Tibial artery (tissue), 4 donors: ENCODE results near the gene HAAO.

Experiments used
- DNase-seq, 2 donors: peaks; one replicate each; pipeline ENCODE4 v3.0.0-alpha.2; 2019
- H3K27ac ChIP-seq, 2 donors: fragments of 200-600 bp; sonication (generic) in 1 of 2; 1 replicate in 1 of 2; 2 replicates in 1 of 2; pipeline ENCODE4 v1.5.1; 2018 to 2019; ENCODE audit warnings: mild to moderate bottlenecking in 1 of 2
- H3K27me3 ChIP-seq, 2 donors: fragments of 200-600 bp; sonication (generic) in 1 of 2; one replicate each; pipeline versions ENCODE4 v1.5.1 to v1.6.0; 2016 to 2019
- H3K36me3 ChIP-seq, 3 donors: fragments of 200-600 bp; sonication (generic) in 2 of 3; one replicate each; pipeline ENCODE4 v1.5.1; 2016 to 2019; ENCODE audit warnings: mild to moderate bottlenecking in 2 of 3
- H3K4me1 ChIP-seq, 4 donors: fragments of 200-600 bp; sonication (generic) in 2 of 4; 1 replicate in 3 of 4; 2 replicates in 1 of 4; pipeline ENCODE4 v1.5.1; 2016 to 2019
- H3K4me3 ChIP-seq, 2 donors: fragments of 200-600 bp; sonication (generic) in 1 of 2; 1 replicate in 1 of 2; 2 replicates in 1 of 2; pipeline ENCODE4 v1.5.1; 2018 to 2019; ENCODE audit warnings: mild to moderate bottlenecking in 2 of 2
- H3K9me3 ChIP-seq, 3 donors: fragments of 200-600 bp; sonication (generic) in 1 of 3; one replicate each; pipeline ENCODE4 v1.5.1; 2016 to 2019
- intact Hi-C: fragments of 100-400 bp; cut with DNase I; formaldehyde crosslinking; loops from one replicate; pipeline ENCODE4 v1.15.0; 2023; ENCODE audit warnings: low total_unique reads
- TF ChIP-seq, protein P1 (sequence below), 2 experiments: fragments of 200-600 bp in 1 of 2; fragments of 450-650 bp in 1 of 2; IDR thresholded peaks; one replicate each; pipeline ENCODE4 v1.5.1; 2017 to 2019; ENCODE audit warnings: antibody characterized with exemption in 2 of 2, mild to moderate bottlenecking in 1 of 2, moderate library complexity in 1 of 2

Gene HAAO

DNA sequence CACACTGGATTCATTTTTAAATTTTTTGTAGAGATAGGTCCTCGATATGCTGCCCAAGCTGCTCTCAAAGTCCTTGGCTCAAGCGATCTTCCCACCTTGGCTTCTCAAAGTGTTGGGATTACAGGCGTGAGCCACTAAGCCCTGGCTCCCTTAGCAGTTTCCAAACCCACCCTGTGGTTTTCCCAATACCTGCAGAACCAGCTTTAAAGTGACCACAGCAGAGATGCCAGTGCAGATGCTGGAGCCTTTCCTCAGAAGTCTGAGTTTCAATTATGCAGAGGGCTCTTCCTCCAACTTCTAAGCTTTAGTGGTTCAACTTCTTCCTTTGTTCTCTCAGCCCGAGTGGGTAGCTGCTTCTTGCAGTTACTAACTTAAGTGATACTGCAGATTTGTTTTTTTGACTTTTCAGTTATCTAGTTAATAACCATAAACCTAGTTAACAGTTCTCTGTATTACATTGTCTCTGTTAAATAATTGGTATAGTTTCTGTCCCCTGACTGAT is 8.1 kb upstream of the HAAO start:
- H3K27ac ChIP-seq = no peak overlapping the region
- TF ChIP-seq, protein P1, sequence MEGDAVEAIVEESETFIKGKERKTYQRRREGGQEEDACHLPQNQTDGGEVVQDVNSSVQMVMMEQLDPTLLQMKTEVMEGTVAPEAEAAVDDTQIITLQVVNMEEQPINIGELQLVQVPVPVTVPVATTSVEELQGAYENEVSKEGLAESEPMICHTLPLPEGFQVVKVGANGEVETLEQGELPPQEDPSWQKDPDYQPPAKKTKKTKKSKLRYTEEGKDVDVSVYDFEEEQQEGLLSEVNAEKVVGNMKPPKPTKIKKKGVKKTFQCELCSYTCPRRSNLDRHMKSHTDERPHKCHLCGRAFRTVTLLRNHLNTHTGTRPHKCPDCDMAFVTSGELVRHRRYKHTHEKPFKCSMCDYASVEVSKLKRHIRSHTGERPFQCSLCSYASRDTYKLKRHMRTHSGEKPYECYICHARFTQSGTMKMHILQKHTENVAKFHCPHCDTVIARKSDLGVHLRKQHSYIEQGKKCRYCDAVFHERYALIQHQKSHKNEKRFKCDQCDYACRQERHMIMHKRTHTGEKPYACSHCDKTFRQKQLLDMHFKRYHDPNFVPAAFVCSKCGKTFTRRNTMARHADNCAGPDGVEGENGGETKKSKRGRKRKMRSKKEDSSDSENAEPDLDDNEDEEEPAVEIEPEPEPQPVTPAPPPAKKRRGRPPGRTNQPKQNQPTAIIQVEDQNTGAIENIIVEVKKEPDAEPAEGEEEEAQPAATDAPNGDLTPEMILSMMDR (IDR thresholded peaks at IDR 0.05) = no peak

GRCh38 chr2:42799881-42800280 is 7.5 kb upstream of the HAAO start:
- intact Hi-C loops = no loop called here
- TF ChIP-seq, protein P1 (IDR thresholded peaks at IDR 0.05) = no peak
- H3K27me3 ChIP-seq = no peaks in the 10 kb centered on the region

More for the DNA sequence above, 8.1 kb upstream of the HAAO start:
- H3K36me3 ChIP-seq = no peaks in the 10 kb centered on the region
- H3K9me3 ChIP-seq = no peaks in the 10 kb centered on the region
- H3K27me3 ChIP-seq = no peaks in the 10 kb centered on the region
- no peak overlapping the region for H3K4me3 ChIP-seq
- intact Hi-C loops = no loop called here
- peaks cover 0 to 29% (median 12%) of the 10 kb centered on the region in 4 donors for H3K4me1 ChIP-seq
- no peak for DNase-seq

DNA sequence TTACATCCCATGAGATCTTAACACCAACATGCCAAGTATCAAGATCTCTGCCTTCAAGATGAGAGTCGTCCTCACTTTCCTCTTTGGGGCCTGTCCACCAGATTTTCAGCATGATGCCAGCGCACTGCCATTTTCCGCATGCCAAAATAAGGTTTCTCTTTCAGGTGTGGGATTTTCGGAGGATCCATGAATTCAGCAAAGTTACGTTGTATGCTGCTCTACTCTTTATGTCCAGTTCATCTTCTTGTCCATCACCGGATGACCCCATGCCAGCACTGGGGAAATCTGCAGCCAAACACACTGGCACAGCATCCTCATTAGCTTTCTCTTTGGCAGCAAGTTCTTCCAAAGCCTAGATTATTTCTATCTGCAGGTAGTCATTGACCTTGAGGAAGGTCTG is 4.9 kb upstream of the HAAO start:
- TF ChIP-seq, protein P1 (IDR thresholded peaks at IDR 0.05) = no peak
- Histone ChIP-seq H3K4me1 (peaks cover 0 to 53% (median 18%) of the 10 kb centered on the region in 4 donors), H3K36me3 (no peaks in the 10 kb centered on the region), H3K4me3 (no peak overlapping the region), H3K27ac (peak overlapping the region in 1 of 2 donors; percentile 99), H3K27me3 (no peaks in the 10 kb centered on the region), H3K9me3 (no peaks in the 10 kb centered on the region)
- intact Hi-C loops = no loop called here
- no peak for DNase-seq

More at GRCh38 chr2:42799881-42800280, 7.5 kb upstream of the HAAO start:
- H3K4me3 ChIP-seq = no peak overlapping the region
- DNase-seq = no peak
- no peak overlapping the region for H3K27ac ChIP-seq
- peaks cover 0 to 34% (median 13%) of the 10 kb centered on the region in 4 donors for H3K4me1 ChIP-seq
- no peaks in the 10 kb centered on the region for H3K9me3 ChIP-seq
- H3K36me3 ChIP-seq = no peaks in the 10 kb centered on the region

DNA sequence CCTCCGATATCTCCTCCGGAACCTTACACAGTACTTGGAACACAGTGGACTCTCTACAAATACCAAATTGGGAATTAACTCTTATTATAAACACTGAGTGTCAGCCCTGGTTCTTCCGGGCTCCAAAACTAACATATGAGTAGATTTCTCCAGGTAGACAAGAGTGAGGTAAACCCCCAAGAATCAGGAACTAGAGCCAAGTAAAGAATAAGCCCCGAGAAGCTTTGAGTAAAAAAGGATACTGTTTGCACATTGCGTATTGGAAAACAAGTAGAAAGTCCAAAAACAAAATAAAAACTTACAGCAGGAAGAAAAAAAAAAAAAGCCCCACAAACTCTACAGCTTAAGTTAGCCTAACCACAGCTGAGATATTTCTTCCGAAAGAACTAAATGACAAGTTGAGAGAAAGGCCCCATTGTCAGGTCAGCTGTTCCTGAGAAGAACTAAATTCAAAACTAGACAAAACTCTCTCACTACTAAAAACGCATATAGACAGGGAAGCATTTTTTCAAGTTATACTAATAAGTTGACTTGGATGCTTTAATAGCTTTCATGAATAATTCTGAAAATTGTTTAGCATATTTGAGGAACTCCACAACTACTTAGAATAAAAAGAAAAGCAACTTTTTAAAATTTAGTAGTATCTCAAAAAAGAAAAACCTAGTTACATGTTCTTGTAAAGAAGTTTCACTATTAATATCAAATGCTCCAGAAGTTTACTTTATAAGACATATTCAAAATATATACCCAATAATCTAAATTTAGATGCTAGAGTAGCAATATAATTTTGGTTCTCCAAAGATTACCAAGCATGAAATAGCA is 4.3 kb upstream of the HAAO start:
- H3K36me3 ChIP-seq = no peaks in the 10 kb centered on the region
- DNase-seq = no peak
- intact Hi-C loops = no loop called here
- peaks cover 0 to 55% (median 20%) of the 10 kb centered on the region in 4 donors for H3K4me1 ChIP-seq
- no peaks in the 10 kb centered on the region for H3K9me3 ChIP-seq
- no peak overlapping the region for H3K4me3 ChIP-seq
- peak overlapping the region; percentile 68 to 99 for H3K27ac ChIP-seq
- H3K27me3 ChIP-seq = no peaks in the 10 kb centered on the region
- TF ChIP-seq, protein P1 (IDR thresholded peaks at IDR 0.05) = no peak

- no peaks in the 10 kb centered on the region for H3K27me3 ChIP-seq
- TF ChIP-seq, protein P1 (IDR thresholded peaks at IDR 0.05) = no peak
- H3K36me3 ChIP-seq = no peaks in the 10 kb centered on the region
- no peaks in the 10 kb centered on the region for H3K9me3 ChIP-seq
- H3K4me1 ChIP-seq = peaks cover 0 to 55% (median 23%) of the 10 kb centered on the region in 4 donors
- H3K27ac ChIP-seq = peak overlapping the region; percentile 68 to 99
- intact Hi-C loops = no loop called here
- H3K4me3 ChIP-seq = no peak overlapping the region
- no peak for DNase-seq
Observed at GRCh38 chr2:42795841-42796301, 3.5 kb upstream of the HAAO start.
